ENCODE data around the gene SIGLEC8.

The SIGLEC8 gene

DNA sequence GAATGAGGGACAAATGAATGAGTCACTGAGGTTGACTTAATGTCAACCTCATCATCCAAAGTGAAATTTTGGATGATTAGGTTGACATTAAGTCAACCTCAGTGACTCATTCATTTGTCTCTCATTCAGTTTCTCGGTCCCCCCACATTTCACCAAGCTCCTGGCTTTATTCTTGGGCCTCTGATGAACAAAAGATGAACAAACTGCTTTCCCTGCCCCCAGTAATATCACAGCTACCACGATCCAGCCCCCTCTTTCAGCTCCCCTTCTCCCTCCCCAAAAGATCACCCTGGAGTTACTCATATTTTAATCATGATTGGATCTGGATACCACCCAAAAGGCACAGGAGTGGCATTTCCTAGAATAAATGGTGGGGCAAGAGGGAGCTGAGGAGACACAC, 30.9 kb upstream of the SIGLEC8 start:
- no peak overlapping the region for H3K4me3 ChIP-seq (ENCODE audit: low read length)
- H3K9me3 ChIP-seq (ENCODE audit: control insufficient read depth, low read depth, low read length): peaks cover 16% of the 10 kb centered on the region
- H3K4me1 ChIP-seq (ENCODE audit: control insufficient read depth, low read depth, low read length): no peaks in the 10 kb centered on the region
- no peaks in the 10 kb centered on the region for H3K36me3 ChIP-seq (ENCODE audit: control insufficient read depth, low read depth, low read length)
- no peak overlapping the region for H3K9ac ChIP-seq (ENCODE audit: low read length)
- H3K27ac ChIP-seq (ENCODE audit: low read length): no peak overlapping the region
- H3K27me3 ChIP-seq (ENCODE audit: control insufficient read depth, insufficient read depth, low read length): no peaks in the 10 kb centered on the region

DNA sequence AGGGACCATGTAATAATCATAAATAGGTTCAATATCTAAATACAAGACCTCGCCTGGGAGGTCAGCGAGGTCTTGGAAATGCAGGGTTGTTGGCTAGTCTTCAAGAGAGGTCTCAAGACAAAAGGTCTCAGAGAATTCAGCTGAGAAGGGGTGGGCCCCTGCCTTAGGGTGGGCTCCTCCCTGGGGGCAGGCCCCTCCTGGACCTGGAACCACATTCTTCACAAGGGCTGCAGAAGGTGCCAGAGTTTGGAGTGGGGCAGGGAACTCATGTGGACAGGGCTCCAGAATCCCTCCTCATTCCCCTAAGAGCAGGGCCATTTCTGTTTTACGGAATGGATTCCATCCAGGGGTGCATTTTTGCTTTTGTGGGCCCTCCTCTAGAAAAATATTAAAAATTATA, 30.2 kb upstream of the SIGLEC8 start:
- Histone ChIP-seq H3K27ac (ENCODE audit: low read length) (no peak overlapping the region), H3K36me3 (ENCODE audit: control insufficient read depth, low read depth, low read length) (no peaks in the 10 kb centered on the region), H3K4me3 (ENCODE audit: low read length) (no peak overlapping the region), H3K4me1 (ENCODE audit: control insufficient read depth, low read depth, low read length) (no peaks in the 10 kb centered on the region), H3K9ac (ENCODE audit: low read length) (no peak overlapping the region), H3K27me3 (ENCODE audit: control insufficient read depth, insufficient read depth, low read length) (no peaks in the 10 kb centered on the region), H3K9me3 (ENCODE audit: control insufficient read depth, low read depth, low read length) (peaks cover 16% of the 10 kb centered on the region)

DNA sequence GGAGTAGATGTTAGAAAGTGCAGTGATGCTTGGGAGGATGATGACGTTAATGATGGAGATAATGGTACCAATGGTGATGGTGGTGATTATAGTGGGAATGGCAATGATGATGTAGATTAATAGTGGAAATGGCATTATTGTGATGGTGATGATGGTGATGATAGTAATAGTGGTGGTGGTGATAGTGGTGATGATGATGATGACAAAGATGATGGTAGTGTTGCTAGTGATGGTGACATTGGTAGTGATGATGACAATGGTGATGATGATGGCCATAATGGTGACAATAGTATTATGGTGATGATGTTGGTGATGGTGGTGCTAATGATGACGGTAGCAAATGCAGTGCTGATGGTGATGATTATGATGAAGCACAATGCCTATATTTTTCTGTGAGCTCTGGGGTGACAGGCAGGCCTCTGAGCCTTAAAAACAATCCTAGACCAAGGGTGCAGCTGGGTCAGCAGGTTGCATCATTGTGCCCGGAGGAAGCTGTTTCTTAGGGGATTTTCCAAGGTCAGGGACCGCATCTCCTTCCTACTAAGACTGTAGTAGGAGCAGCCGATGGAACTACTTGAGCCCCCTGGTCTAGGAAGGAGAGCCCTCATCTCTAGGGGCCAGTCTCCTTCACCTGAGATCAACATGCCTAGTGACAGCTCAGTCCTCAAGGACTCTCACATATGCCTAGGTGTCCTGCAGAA, 27.9 kb upstream of the SIGLEC8 start:
- Histone ChIP-seq H3K9ac (ENCODE audit: low read length) (no peak overlapping the region), H3K9me3 (ENCODE audit: control insufficient read depth, low read depth, low read length) (peaks cover 18% of the 10 kb centered on the region), H3K27me3 (ENCODE audit: control insufficient read depth, insufficient read depth, low read length) (no peaks in the 10 kb centered on the region), H3K36me3 (ENCODE audit: control insufficient read depth, low read depth, low read length) (no peaks in the 10 kb centered on the region), H3K4me3 (ENCODE audit: low read length) (no peak overlapping the region), H3K27ac (ENCODE audit: low read length) (no peak overlapping the region), H3K4me1 (ENCODE audit: control insufficient read depth, low read depth, low read length) (no peaks in the 10 kb centered on the region)

- Histone ChIP-seq H3K4me3 (ENCODE audit: low read length) (no peak overlapping the region), H3K27me3 (ENCODE audit: control insufficient read depth, insufficient read depth, low read length) (no peaks in the 10 kb centered on the region), H3K9me3 (ENCODE audit: control insufficient read depth, low read depth, low read length) (peaks cover 2% of the 10 kb centered on the region)
Observed at GRCh38 chr19:51480590-51480989, 22.3 kb upstream of the SIGLEC8 start.

DNA sequence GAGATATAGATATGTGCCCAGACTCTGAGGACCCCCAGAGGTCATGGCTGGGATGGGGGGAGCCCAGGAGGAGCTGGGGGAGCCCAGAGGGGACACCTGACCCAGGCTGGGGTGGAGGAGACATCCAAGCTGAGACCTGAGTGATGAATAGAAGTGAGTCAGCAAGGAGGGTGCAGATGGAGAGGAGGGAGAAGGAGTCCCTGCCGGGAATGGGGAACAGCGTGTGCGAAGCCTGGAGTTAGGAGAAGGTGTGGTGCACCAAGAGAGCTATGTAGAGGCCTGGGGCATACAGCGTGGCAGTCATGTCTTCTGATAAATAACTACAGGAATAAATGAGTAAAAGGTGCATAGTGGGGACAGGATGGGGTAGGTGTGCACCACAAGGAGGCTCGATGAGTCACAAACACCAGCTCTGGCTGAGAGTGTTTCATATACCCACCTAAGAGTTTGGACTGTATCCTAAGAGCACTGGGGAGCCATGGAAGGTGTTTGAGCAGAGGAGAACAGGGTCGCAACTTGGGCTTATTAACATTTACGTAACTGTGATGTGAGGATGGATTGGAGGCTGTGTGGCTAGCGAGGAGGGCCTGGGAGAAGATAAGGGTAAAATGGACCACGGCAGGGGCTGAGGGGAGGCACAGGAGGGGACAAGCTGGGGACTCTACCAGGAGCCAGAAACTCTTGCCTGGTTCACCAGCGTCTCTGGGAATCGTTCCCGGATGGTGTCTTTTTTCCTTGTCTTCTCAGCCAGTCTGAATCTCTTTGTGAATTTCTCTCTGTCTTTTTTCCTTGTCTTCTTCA, 21.5 kb upstream of the SIGLEC8 start:
- no peak overlapping the region for H3K27ac ChIP-seq (ENCODE audit: low read length)
- peaks cover 2% of the 10 kb centered on the region for H3K9me3 ChIP-seq (ENCODE audit: control insufficient read depth, low read depth, low read length)
- H3K4me3 ChIP-seq (ENCODE audit: low read length): no peak overlapping the region
- H3K36me3 ChIP-seq (ENCODE audit: control insufficient read depth, low read depth, low read length): no peaks in the 10 kb centered on the region
- H3K9ac ChIP-seq (ENCODE audit: low read length): no peak overlapping the region
- H3K4me1 ChIP-seq (ENCODE audit: control insufficient read depth, low read depth, low read length): no peaks in the 10 kb centered on the region
- no peaks in the 10 kb centered on the region for H3K27me3 ChIP-seq (ENCODE audit: control insufficient read depth, insufficient read depth, low read length)

More at GRCh38 chr19:51480590-51480989, 22.3 kb upstream of the SIGLEC8 start:
- H3K4me1 ChIP-seq (ENCODE audit: control insufficient read depth, low read depth, low read length): no peaks in the 10 kb centered on the region
- no peak overlapping the region for H3K9ac ChIP-seq (ENCODE audit: low read length)
- no peak overlapping the region for H3K27ac ChIP-seq (ENCODE audit: low read length)
- no peaks in the 10 kb centered on the region for H3K36me3 ChIP-seq (ENCODE audit: control insufficient read depth, low read depth, low read length)

DNA sequence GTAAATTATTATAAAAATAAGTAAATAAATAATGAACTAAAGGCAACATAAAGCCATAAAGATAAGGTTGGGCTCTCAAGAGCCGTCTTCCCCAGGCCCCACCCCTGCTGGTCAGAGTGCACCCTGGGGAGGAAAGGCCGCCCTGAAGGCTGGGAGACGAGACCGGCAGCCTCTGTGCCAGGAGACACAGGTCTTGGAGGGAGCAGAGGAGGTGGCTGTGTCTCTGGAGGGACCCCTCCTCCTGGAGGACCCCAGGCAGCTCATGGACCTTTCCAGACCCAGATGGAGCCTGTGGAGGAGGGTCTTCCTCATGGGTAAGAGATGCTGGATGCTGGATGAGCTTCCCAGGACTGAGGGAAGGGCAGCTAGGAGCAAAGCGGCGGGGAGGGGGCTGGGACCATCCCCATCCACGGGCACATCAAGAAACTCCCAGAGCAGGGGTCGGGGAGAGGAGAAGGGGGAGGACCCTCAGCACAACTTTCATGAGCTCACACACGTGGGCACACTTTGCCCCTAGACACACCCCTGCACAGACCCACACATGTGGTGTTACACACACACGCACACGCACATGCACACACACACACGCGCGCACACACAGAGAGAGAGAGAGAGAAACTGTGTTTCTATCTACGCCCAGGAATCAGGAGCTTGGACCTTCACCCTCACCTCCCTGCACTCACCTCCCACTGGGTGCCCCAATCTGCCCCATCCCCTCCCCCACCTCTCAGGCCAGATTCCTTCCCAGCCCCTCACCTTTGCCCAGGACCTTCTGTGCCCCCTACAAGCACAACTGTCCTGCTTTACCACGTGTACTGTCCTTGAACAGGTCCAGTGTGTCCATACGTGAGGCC, 20.4 kb upstream of the SIGLEC8 start, which contains the start of gene CEACAM18:
CEACAM18 (plus strand) TSS at position 159 of the 854 bp plus-strand sequence.
- Histone ChIP-seq H3K9me3 (ENCODE audit: control insufficient read depth, low read depth, low read length) (peaks cover 2% of the 10 kb centered on the region), H3K27me3 (ENCODE audit: control insufficient read depth, insufficient read depth, low read length) (no peaks in the 10 kb centered on the region), H3K36me3 (ENCODE audit: control insufficient read depth, low read depth, low read length) (no peaks in the 10 kb centered on the region), H3K9ac (ENCODE audit: low read length) (no peak within 1 kb of the TSS), H3K4me3 (ENCODE audit: low read length) (no peak within 1 kb of the TSS), H3K27ac (ENCODE audit: low read length) (no peak within 1 kb of the TSS), H3K4me1 (ENCODE audit: control insufficient read depth, low read depth, low read length) (no peaks in the 10 kb centered on the region)

- H3K9ac ChIP-seq (ENCODE audit: low read length): no peak overlapping the region
- no peak overlapping the region for H3K4me3 ChIP-seq (ENCODE audit: low read length)
- H3K4me1 ChIP-seq (ENCODE audit: control insufficient read depth, low read depth, low read length): no peaks in the 10 kb centered on the region
- H3K36me3 ChIP-seq (ENCODE audit: control insufficient read depth, low read depth, low read length): no peaks in the 10 kb centered on the region
- no peaks in the 10 kb centered on the region for H3K9me3 ChIP-seq (ENCODE audit: control insufficient read depth, low read depth, low read length)
- H3K27ac ChIP-seq (ENCODE audit: low read length): no peak overlapping the region
- H3K27me3 ChIP-seq (ENCODE audit: control insufficient read depth, insufficient read depth, low read length): no peaks in the 10 kb centered on the region
Observed at GRCh38 chr19:51477344-51477743, 19.1 kb upstream of the SIGLEC8 start.

DNA sequence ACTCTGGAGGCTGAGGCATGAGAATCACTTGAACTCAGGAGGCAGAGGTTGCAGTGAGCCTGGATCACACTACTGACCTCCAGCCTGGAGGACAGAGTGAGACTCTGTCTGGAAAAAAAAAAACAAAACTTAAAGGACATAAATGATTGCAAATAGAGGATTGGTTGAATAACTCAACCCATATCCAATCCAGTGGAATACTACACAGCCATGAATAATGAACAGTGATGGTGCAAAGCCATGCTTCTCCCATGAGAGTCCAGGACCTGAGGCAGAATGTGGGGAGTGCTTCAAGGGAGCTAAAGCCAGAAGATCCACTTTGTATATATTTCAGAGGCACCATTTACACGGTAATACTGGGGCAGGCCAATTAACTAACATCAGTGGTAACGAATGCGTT, 17.9 kb upstream of the SIGLEC8 start:
- no peak overlapping the region for H3K9ac ChIP-seq (ENCODE audit: low read length)
- no peaks in the 10 kb centered on the region for H3K4me1 ChIP-seq (ENCODE audit: control insufficient read depth, low read depth, low read length)
- no peaks in the 10 kb centered on the region for H3K9me3 ChIP-seq (ENCODE audit: control insufficient read depth, low read depth, low read length)
- H3K4me3 ChIP-seq (ENCODE audit: low read length): no peak overlapping the region
- H3K27ac ChIP-seq (ENCODE audit: low read length): no peak overlapping the region
- no peaks in the 10 kb centered on the region for H3K27me3 ChIP-seq (ENCODE audit: control insufficient read depth, insufficient read depth, low read length)
- H3K36me3 ChIP-seq (ENCODE audit: control insufficient read depth, low read depth, low read length): no peaks in the 10 kb centered on the region

DNA sequence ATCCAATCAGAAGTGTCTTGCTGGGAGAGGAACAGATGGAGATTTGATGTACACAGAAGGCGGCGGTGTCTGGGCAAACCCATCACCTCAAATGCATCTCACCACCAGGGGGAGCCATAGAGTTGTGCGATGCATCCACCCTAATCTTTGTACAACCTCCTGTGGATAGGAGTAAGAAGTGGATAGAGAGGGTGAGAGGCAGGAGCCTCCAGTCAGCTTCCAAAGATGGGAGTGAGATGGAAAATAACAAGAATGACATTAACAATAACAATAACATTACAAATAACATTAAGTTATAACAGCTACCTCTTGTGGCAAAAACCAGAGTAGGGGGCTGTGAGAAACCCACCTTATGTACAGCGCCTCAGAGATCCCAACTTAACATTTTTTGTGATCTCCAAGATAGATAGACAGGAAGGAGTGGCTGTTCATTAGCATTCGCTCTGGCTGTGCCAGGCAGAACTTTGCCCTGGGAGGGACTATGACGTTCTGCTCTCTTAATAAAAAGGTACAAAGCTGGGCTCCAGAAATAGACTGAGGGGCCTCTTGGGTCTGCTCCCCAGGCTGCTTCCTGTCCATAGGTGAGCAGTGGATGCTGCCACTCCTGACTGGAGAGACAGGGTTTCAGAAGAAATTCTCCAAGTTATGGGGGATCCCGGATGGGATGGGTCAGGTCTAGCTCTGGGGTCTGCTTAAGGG, 14.9 kb upstream of the SIGLEC8 start:
- Histone ChIP-seq H3K4me3 (ENCODE audit: low read length) (no peak overlapping the region), H3K4me1 (ENCODE audit: control insufficient read depth, low read depth, low read length) (no peaks in the 10 kb centered on the region), H3K36me3 (ENCODE audit: control insufficient read depth, low read depth, low read length) (no peaks in the 10 kb centered on the region), H3K9ac (ENCODE audit: low read length) (no peak overlapping the region), H3K27me3 (ENCODE audit: control insufficient read depth, insufficient read depth, low read length) (peaks cover 3% of the 10 kb centered on the region), H3K27ac (ENCODE audit: low read length) (no peak overlapping the region), H3K9me3 (ENCODE audit: control insufficient read depth, low read depth, low read length) (no peaks in the 10 kb centered on the region)

DNA sequence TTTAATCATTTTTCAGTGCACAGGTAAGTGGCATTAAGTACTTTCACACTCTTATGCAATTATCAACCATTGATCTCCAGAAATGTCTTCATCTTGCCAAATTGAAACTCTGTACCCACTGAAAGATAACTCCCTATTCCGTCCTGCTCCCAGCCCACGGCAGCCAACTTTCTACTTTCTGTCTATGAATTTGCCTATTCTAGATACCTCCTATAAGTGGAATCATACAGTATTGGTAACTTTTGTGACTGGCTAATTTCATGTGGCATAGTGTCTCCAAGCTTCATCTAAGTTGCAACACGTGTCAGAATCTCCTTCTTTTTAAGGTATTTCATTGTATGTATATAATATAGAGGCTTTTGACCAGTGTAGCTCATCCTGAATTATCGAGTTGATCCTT, 14.4 kb upstream of the SIGLEC8 start:
- peaks cover 6% of the 10 kb centered on the region for H3K27me3 ChIP-seq (ENCODE audit: control insufficient read depth, insufficient read depth, low read length)
- H3K4me3 ChIP-seq (ENCODE audit: low read length): no peak overlapping the region
- H3K9ac ChIP-seq (ENCODE audit: low read length): no peak overlapping the region
- no peaks in the 10 kb centered on the region for H3K36me3 ChIP-seq (ENCODE audit: control insufficient read depth, low read depth, low read length)
- H3K4me1 ChIP-seq (ENCODE audit: control insufficient read depth, low read depth, low read length): no peaks in the 10 kb centered on the region
- H3K9me3 ChIP-seq (ENCODE audit: control insufficient read depth, low read depth, low read length): no peaks in the 10 kb centered on the region
- H3K27ac ChIP-seq (ENCODE audit: low read length): no peak overlapping the region

DNA sequence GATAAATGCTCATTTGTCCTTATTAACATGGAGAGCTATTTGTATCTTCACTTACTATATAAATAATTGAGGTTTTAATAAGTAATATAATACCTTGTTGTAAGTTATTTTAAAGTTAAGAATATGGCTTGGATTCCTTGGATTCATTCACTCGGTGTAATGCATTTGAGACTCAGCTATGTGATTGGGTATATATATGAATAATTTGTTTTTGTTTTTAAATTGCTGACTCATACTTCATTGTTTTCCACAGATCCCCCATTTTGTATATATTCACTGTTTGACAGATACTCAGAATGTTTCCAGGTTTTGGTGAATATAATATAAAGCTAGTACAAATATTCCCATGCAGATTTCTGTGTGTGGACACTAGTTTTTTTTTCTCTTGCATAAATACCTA, 13.3 kb upstream of the SIGLEC8 start:
- Histone ChIP-seq H3K27me3 (ENCODE audit: control insufficient read depth, insufficient read depth, low read length) (peaks cover 17% of the 10 kb centered on the region), H3K9me3 (ENCODE audit: control insufficient read depth, low read depth, low read length) (no peaks in the 10 kb centered on the region), H3K9ac (ENCODE audit: low read length) (no peak overlapping the region), H3K4me3 (ENCODE audit: low read length) (no peak overlapping the region), H3K27ac (ENCODE audit: low read length) (no peak overlapping the region), H3K4me1 (ENCODE audit: control insufficient read depth, low read depth, low read length) (no peaks in the 10 kb centered on the region), H3K36me3 (ENCODE audit: control insufficient read depth, low read depth, low read length) (no peaks in the 10 kb centered on the region)
